ENCODE measurements around the gene MED4. TPM values are rescaled to one million over a fixed set of nuclear protein-coding genes. Genes with fewer than 3 reads are reported as not detected.

MED4 gene
- total RNA-seq, 1 donor from 2014 or later, result 58.9 TPM

DNA sequence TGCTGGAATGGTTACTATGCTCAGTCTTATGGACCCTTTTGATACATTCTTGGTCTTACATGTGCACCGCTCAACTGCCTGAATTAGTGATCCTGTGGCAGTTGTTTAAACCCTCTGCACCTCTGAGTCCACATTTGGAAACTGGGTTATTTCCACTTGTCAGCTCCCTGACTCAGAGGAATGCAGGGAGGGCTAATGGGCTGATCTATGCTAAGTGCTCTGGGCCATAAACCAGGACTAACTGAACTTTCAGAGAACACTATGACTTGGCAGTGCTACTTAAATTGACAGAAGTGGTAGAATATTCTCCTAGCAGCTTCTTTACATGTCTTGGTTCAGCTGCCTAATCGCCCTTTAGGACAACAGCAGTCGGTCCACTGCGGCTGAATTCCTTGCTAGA is 26.8 kb upstream of the MED4 start:
- TF ChIP-seq, protein P1, sequence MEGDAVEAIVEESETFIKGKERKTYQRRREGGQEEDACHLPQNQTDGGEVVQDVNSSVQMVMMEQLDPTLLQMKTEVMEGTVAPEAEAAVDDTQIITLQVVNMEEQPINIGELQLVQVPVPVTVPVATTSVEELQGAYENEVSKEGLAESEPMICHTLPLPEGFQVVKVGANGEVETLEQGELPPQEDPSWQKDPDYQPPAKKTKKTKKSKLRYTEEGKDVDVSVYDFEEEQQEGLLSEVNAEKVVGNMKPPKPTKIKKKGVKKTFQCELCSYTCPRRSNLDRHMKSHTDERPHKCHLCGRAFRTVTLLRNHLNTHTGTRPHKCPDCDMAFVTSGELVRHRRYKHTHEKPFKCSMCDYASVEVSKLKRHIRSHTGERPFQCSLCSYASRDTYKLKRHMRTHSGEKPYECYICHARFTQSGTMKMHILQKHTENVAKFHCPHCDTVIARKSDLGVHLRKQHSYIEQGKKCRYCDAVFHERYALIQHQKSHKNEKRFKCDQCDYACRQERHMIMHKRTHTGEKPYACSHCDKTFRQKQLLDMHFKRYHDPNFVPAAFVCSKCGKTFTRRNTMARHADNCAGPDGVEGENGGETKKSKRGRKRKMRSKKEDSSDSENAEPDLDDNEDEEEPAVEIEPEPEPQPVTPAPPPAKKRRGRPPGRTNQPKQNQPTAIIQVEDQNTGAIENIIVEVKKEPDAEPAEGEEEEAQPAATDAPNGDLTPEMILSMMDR (conservative IDR thresholded peaks at IDR 0.05), result no peak
- H3K4me1 Mint-ChIP-seq, result peaks cover 1% of the 10 kb centered on the region
- no peaks in the 10 kb centered on the region for H3K27me3 Mint-ChIP-seq (ENCODE audit: low read depth)
- H3K36me3 Mint-ChIP-seq (ENCODE audit: low read depth), result no peaks in the 10 kb centered on the region
- DNase-seq (ENCODE audit: low read depth, low spot score), result no peak
- H3K27ac Mint-ChIP-seq (ENCODE audit: unreplicated experiment), result no peak overlapping the region
- no peak overlapping the region for H3K4me3 Mint-ChIP-seq
- H3K9me3 Mint-ChIP-seq, result no peaks in the 10 kb centered on the region

DNA sequence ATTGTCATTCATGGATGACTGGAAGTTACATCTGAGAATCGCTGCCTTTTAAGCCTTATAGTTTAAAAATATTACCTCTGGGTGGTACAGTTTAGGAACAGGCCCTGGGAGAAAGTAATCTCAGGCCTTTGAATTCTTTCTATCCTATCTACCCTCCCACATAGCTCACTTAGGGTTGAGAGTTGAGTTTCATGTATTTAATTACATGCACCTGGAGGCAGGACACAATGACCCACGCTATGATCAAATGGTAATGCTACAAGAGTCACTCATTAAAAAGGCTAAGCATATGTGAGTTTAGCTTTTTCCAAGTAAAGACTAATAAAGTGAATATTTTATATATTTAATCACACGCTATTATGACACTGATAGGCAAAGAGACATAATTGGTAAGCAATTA is 25.3 kb upstream of the MED4 start:
- Mint-ChIP-seq H3K9me3 (no peaks in the 10 kb centered on the region), H3K4me3 (no peak overlapping the region), H3K27ac (ENCODE audit: unreplicated experiment) (no peak overlapping the region), H3K27me3 (ENCODE audit: low read depth) (no peaks in the 10 kb centered on the region), H3K36me3 (ENCODE audit: low read depth) (no peaks in the 10 kb centered on the region), H3K4me1 (no peaks in the 10 kb centered on the region)
- no peak for DNase-seq (ENCODE audit: low read depth, low spot score)
- TF ChIP-seq, protein P1 (conservative IDR thresholded peaks at IDR 0.05), result no peak

DNA sequence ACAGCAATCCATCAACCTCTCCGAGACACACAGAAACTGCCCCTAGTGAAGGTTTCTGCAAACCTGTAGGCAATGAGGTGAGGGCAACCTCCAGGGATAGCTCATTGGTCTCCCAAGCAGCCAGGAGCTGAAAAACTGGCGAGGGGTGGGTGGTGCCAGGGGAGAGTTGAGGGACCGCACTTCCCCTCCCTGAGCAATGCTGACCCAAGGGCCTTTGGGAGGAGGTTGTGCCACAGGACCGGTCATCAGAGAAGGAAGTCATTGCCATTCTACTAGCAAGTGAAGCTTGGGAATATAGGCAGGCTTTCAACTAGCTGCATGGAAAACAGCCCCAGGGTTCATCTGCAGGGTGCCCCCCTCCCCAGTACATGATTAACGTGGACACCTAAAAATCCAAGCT is 23.1 kb upstream of the MED4 start:
- Mint-ChIP-seq H3K9me3 (no peaks in the 10 kb centered on the region), H3K4me1 (peaks cover 4% of the 10 kb centered on the region), H3K4me3 (no peak overlapping the region), H3K27ac (ENCODE audit: unreplicated experiment) (no peak overlapping the region), H3K27me3 (ENCODE audit: low read depth) (no peaks in the 10 kb centered on the region), H3K36me3 (ENCODE audit: low read depth) (no peaks in the 10 kb centered on the region)
- TF ChIP-seq, protein P1 (conservative IDR thresholded peaks at IDR 0.05), result no peak
- DNase-seq (ENCODE audit: low read depth, low spot score), result no peak

DNA sequence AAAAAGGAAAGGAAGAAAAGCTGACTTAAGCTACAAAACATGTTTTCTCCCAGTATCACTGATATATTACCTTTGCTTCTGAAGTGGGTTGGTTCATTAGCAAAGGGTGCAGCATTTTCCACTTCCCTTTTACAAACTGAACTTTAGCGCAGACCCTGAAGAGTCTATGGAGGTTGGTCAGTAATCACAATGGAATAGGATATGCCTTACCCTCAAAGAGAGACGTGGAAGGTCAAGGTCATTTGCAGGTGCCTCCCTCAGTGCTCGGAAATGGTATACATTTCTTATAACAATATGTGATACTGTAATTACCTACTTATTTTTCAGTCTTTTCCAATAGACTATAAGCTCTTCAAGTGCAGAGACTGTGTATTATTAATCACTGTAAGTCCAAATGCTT is 21.9 kb upstream of the MED4 start:
- no peak overlapping the region for H3K4me3 Mint-ChIP-seq
- peaks cover 11% of the 10 kb centered on the region for H3K4me1 Mint-ChIP-seq
- H3K27me3 Mint-ChIP-seq (ENCODE audit: low read depth), result no peaks in the 10 kb centered on the region
- no peak overlapping the region for H3K27ac Mint-ChIP-seq (ENCODE audit: unreplicated experiment)
- TF ChIP-seq, protein P1 (conservative IDR thresholded peaks at IDR 0.05), result no peak
- no peak for DNase-seq (ENCODE audit: low read depth, low spot score)
- no peaks in the 10 kb centered on the region for H3K36me3 Mint-ChIP-seq (ENCODE audit: low read depth)
- H3K9me3 Mint-ChIP-seq, result no peaks in the 10 kb centered on the region

DNA sequence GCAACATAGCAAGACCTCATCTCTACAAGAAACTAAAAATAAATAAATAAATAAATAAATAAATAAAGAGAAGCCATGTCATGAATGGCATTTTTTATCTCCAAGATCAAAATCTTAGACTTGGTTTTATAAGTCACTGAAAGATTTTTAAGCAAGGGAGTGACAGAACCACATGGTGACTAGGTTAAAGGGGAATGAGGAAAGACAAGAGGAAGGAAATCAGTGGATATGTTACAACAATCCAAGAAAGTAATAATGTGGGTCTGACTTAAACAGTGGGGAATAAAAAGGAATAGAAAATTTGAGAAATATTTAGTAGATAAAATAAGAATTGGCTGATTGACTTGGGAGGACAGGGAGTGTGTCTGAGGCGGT is 18.8 kb upstream of the MED4 start:
- Mint-ChIP-seq H3K27ac (ENCODE audit: unreplicated experiment) (no peak overlapping the region), H3K27me3 (ENCODE audit: low read depth) (no peaks in the 10 kb centered on the region), H3K4me3 (no peak overlapping the region), H3K36me3 (ENCODE audit: low read depth) (no peaks in the 10 kb centered on the region), H3K9me3 (no peaks in the 10 kb centered on the region), H3K4me1 (peaks cover 37% of the 10 kb centered on the region)
- DNase-seq (ENCODE audit: low read depth, low spot score), result no peak
- TF ChIP-seq, protein P1 (conservative IDR thresholded peaks at IDR 0.05), result no peak
